Endothelial cell of umbilical vein (primary cell): ENCODE results near the gene FCER2. TPM values are rescaled to one million over a fixed set of nuclear protein-coding genes. Genes with fewer than 3 reads are reported as not detected.

Source experiments
- BruUV-seq: library from RNA; stranded (reverse); fragments of 400-500 nt; replicated peaks from 2 replicates; lab custom pipeline; 2021; lab: Mats Ljungman, UMichigan
- CTCF ChIA-PET: fragments of 300-600, 350-600 bp; sonication (Branson Sonifier 250); formaldehyde crosslinking; loops from one replicate; lab custom pipeline; 2021; ENCODE audit warnings: antibody characterized with exemption, inconsistent platforms; lab: Charles Lee
- POLR2A ChIA-PET: fragments of 300-600, 350-600 bp; sonication (Branson Sonifier 250); formaldehyde crosslinking; loops from one replicate; lab custom pipeline; 2021; ENCODE audit warnings: antibody characterized with exemption, inconsistent platforms; lab: Charles Lee
- DNase-seq: peaks from one replicate; pipeline ENCODE4 v3.0.0-alpha.2; 2011; ENCODE audit warnings: low read depth, low spot score
- FAIRE-seq: peaks from 2 replicates; lab custom pipeline; 2011; peaks lifted over from hg19 to GRCh38; lab: Jason Lieb, UNC
- H2AFZ ChIP-seq: 2 replicates; pipeline ENCODE4 v1.6.0; 2012; ENCODE audit warnings: low read depth, low read length, control low read depth, inconsistent platforms
- H3K27ac ChIP-seq: 2 replicates; pipeline ENCODE4 v1.5.1; 2011; ENCODE audit warnings: low read depth, mild to moderate bottlenecking, control low read depth, low read length, moderate library complexity; ENCODE audit not compliant: insufficient read depth
- H3K27me3 ChIP-seq, 2 experiments: 2 replicates each; pipeline versions ENCODE4 v1.6.0 to v1.6.1; 2011; ENCODE audit warnings: low read length in 2 of 2, mixed read lengths in 1 of 2; ENCODE audit not compliant: control insufficient read depth in 2 of 2, insufficient read depth in 2 of 2
- H3K36me3 ChIP-seq, 2 experiments: 2 replicates in 1 of 2; 3 replicates in 1 of 2; pipeline ENCODE4 v1.5.1; 2011; ENCODE audit warnings: low read length in 2 of 2, mild to moderate bottlenecking in 1 of 2, moderate library complexity in 1 of 2; ENCODE audit not compliant: control insufficient read depth in 2 of 2, insufficient read depth in 2 of 2; ENCODE audit errors: extremely low read depth in 1 of 2
- H3K4me1 ChIP-seq: 3 replicates; pipeline ENCODE4 v1.5.1; 2011; ENCODE audit warnings: mild to moderate bottlenecking, low read length; ENCODE audit not compliant: control insufficient read depth, insufficient read depth; ENCODE audit errors: extremely low read depth
- H3K4me2 ChIP-seq: 2 replicates; pipeline ENCODE4 v1.6.1; 2011; ENCODE audit warnings: low read length, control low read depth, mixed read lengths; ENCODE audit not compliant: insufficient read depth
- H3K4me3 ChIP-seq, 3 experiments: fragments of 200-600 bp in 1 of 3; sonication (generic), shearing (Covaris generic) in 1 of 3; replicated peaks in 1 of 3; 2 replicates each; pipeline ENCODE4 v1.5.1; 2011 to 2016; ENCODE audit warnings: control low read depth in 3 of 3, low read length in 3 of 3, mild to moderate bottlenecking in 2 of 3, inconsistent platforms in 1 of 3, low read depth in 1 of 3, moderate library complexity in 1 of 3; ENCODE audit not compliant: insufficient read depth in 1 of 3
- H3K79me2 ChIP-seq: 2 replicates; pipeline ENCODE4 v1.6.0; 2012; ENCODE audit warnings: low read length, inconsistent platforms; ENCODE audit not compliant: control insufficient read depth, insufficient read depth
- H3K9ac ChIP-seq: replicated peaks from 2 replicates; pipeline ENCODE3; 2011; ENCODE audit warnings: low read length, control low read depth; ENCODE audit not compliant: insufficient read depth; ENCODE audit errors: extremely low read depth
- H3K9me1 ChIP-seq: replicated peaks from 3 replicates; pipeline ENCODE4 v1.6.0; 2011; ENCODE audit warnings: mild to moderate bottlenecking, low read length; ENCODE audit not compliant: control insufficient read depth, insufficient read depth; ENCODE audit errors: extremely low read depth
- H3K9me3 ChIP-seq: replicated peaks from 2 replicates; pipeline ENCODE4 v1.5.1; 2012; ENCODE audit warnings: low read length, inconsistent platforms; ENCODE audit not compliant: control insufficient read depth, insufficient read depth
- H4K20me1 ChIP-seq: replicated peaks from 2 replicates; pipeline ENCODE3; 2011; ENCODE audit warnings: mild to moderate bottlenecking, low read length; ENCODE audit not compliant: control insufficient read depth, insufficient read depth; ENCODE audit errors: extremely low read depth
- CTCF ChIP-seq, 2 donors: IDR thresholded peaks; 1 replicate in 1 of 2; 2 replicates in 1 of 2; pipeline ENCODE4 v1.5.1; 2011; ENCODE audit warnings: low read length in 2 of 2, mild to moderate bottlenecking in 2 of 2, moderate library complexity in 2 of 2, control low read depth in 1 of 2, inconsistent platforms in 1 of 2, low read depth in 1 of 2; ENCODE audit not compliant: insufficient read depth in 1 of 2; ENCODE audit errors: extremely low read depth in 1 of 2
- FOS ChIP-seq: IDR thresholded peaks from 2 replicates; pipeline ENCODE4 v1.6.1; 2011; ENCODE audit warnings: mild to moderate bottlenecking, low read length, moderate library complexity, borderline replicate concordance; ENCODE audit not compliant: insufficient read depth
- GATA2 ChIP-seq: IDR thresholded peaks from 2 replicates; pipeline ENCODE4 v1.7.0; 2011; ENCODE audit warnings: low read depth, mild to moderate bottlenecking, moderate library complexity, mixed read lengths, low read length; ENCODE audit not compliant: insufficient read length, insufficient read depth
- POLR2A ChIP-seq: IDR thresholded peaks from 2 replicates; pipeline ENCODE4 v1.6.1; 2012; ENCODE audit warnings: low read depth, mild to moderate bottlenecking, control low read depth, low read length
- POLR2AphosphoS5 ChIP-seq: IDR thresholded peaks from 2 replicates; pipeline ENCODE4 v1.6.1; 2012; ENCODE audit warnings: low read depth, mild to moderate bottlenecking, control low read depth, low read length, moderate library complexity; ENCODE audit not compliant: insufficient read depth
- dilution Hi-C: fragments of 300-500 bp; cut with MboI; formaldehyde crosslinking; loops from one replicate; pipeline ENCODE4 v1.15.0; 2019; ENCODE audit warnings: low sequenced_read_pairs; ENCODE audit not compliant: extremely low pct_ligation_motif_present
- intact Hi-C: fragments of 100-400 bp; cut with micrococcal nuclease; formaldehyde crosslinking; loops from one replicate; pipeline ENCODE4 v1.10.0; 2022
- polyA plus RNA-seq, 4 experiments: library from polyadenylated mRNA; depleted of rRNA in 3 of 4; stranded (reverse) in 3 of 4; unstranded in 1 of 4; fragments of >200 nt; gene quantifications; 2 replicates each; pipeline versions ENCODE4 v1.2.1 to v1.2.3, GENCODE V29; 2011 to 2012; ENCODE audit warnings: missing spikeins in 1 of 4
- total RNA-seq: library from RNA; stranded (reverse); gene quantifications from 2 replicates; pipeline ENCODE4 v1.2.3, GENCODE V29; 2021

The FCER2 gene
- total and polyA plus RNA-seq, 2 donors (not counting 3 experiments of a cell fraction or from before 2014, with no cell fraction given): not detected

DNA sequence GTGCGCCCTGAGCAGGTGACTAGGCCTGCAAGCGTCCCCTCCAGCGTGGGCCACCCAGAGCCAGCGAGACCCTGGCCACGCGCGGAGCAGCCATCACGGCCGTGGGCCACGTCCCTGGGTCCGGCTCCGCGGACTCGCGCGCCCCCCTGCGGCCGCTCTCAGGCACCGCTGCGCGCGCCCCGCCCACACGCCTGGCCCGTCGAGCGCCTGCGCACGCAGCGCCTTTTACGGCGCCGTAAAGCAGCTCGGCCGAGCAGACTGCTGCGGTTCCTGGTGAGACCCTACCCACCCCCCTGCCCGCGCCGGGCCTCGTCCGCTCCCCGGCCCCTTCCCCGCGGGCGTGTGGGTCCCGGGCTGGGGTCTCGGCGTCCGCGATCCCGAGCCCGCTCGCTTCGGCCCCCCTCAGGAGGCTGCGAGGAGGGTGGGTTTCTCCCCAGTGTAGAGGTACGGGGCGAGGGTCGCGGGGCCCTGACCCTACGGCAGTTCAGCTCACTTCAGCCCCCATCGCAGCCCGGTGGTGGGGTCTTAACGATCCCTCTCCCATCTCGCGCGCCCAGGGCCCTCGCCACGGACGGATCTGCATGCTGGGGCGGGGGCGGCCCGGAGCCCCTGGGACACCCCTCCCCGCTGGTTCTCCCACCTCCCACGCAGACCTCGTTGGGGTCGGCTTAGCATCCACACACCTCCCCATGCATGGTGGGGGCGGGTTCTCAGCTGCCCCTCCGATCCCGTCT, 21.2 kb downstream of the FCER2 start, which contains the start of gene TRAPPC5:
Gene TRAPPC5, plus strand, starts transcription at position 228 of the 734 bp plus-strand sequence. CDS start 1,421 bp downstream, outside the sequence.
- TF ChIP-seq POLR2AphosphoS5 (peak; percentile 77), GATA2 (no peak), FOS (no peak), POLR2A (peak; percentile 67), CTCF (IDR thresholded peaks at IDR 0.05; ENCODE audit: extremely low read depth in 1 of 2, insufficient read depth in 1 of 2, low read depth in 1 of 2, low read length in 2 of 2) (peak; percentile 75 to 98)
- peaks cover 2% of the 10 kb centered on the region in 2 experiments for H3K27me3 ChIP-seq
- peak; percentile 82 for FAIRE-seq
- no peaks in the 10 kb centered on the region for H3K9me1 ChIP-seq
- CTCF ChIA-PET: interaction anchor here (0.6 to 2.5 kb wide), 60 partner anchors 10 to 581 kb away, joined by 3 to 137 read pairs (median 4); partner anchors contain the start of genes CLEC4G, LRRC8E, MAP2K7 and MCOLN1
- H3K79me2 ChIP-seq: peaks cover 21% of the 10 kb centered on the region
- no peaks in the 10 kb centered on the region for H4K20me1 ChIP-seq
- H3K27ac ChIP-seq: peak within 1 kb of the TSS; percentile 65
- peak within 1 kb of the TSS; percentile 65 for H3K4me2 ChIP-seq
- H2AFZ ChIP-seq: peak within 1 kb of the TSS; percentile 60
- peak within 1 kb of the TSS; percentile 92 for H3K9ac ChIP-seq
- intact Hi-C loops (loop anchor here (1.0 to 5.0 kb wide), 8 partner anchors 28 to 326 kb away; partner anchors contain the start of genes PET100, SNAPC2 and XAB2), dilution Hi-C loops (no loop called here)
- peak within 1 kb of the TSS; percentile 72 to 100 (median 79) for H3K4me3 ChIP-seq
- DNase-seq: peak; percentile 83
- no TSS peak for BruUV-seq
- POLR2A ChIA-PET: no interaction called here
- no peaks in the 10 kb centered on the region for H3K9me3 ChIP-seq
- H3K36me3 ChIP-seq: peaks cover 0 to 3% of the 10 kb centered on the region in 2 experiments
- peaks cover 7% of the 10 kb centered on the region for H3K4me1 ChIP-seq
